ENCODE results near the gene IZUMO4.

- TF ChIP-seq CTCF (IDR thresholded peaks at IDR 0.05; ENCODE audit: poor library complexity) (no peak), EZH2 (IDR thresholded peaks at IDR 0.05; ENCODE audit: borderline replicate concordance) (no peak), EZH2phosphoT487 (IDR thresholded peaks at IDR 0.05; ENCODE audit: low read depth, severe bottlenecking, unreplicated experiment) (no peak)
Observed at GRCh38 chr19:2113439-2114211, 16.9 kb downstream of the IZUMO4 start.
